Measurements from ENCODE around the gene DCTN2. TPM values are rescaled to one million over a fixed set of nuclear protein-coding genes. Genes with fewer than 3 reads are reported as not detected.

Gene DCTN2
- total and polyA plus RNA-seq, 2 donors (not counting 3 experiments of a cell fraction or from before 2014, with no cell fraction given): 146 to 161 TPM

GRCh38 chr12:57524814-57525614 lies 22.0 kb downstream of the DCTN2 start:
- dilution Hi-C loops (cut with MboI; ENCODE audit: extremely low pct_ligation_motif_present, low sequenced_read_pairs): no loop called here
- no peak for FAIRE-seq
- peaks cover 9 to 36% of the 10 kb centered on the region in 2 experiments for H3K36me3 ChIP-seq (ENCODE audit: control insufficient read depth in 2 of 2, extremely low read depth in 1 of 2, insufficient read depth in 2 of 2, low read length in 2 of 2)
- H3K27me3 ChIP-seq (ENCODE audit: control insufficient read depth in 2 of 2, insufficient read depth in 2 of 2, low read length in 2 of 2): no peaks in the 10 kb centered on the region
- H3K27ac ChIP-seq (ENCODE audit: insufficient read depth, low read depth, low read length): no peak overlapping the region
- no peak overlapping the region for H3K9ac ChIP-seq (replicated peaks; ENCODE audit: extremely low read depth, insufficient read depth, low read length)
- BruUV-seq (replicated peaks): no TSS peak
- H4K20me1 ChIP-seq (replicated peaks; ENCODE audit: control insufficient read depth, extremely low read depth, insufficient read depth, low read length): no peaks in the 10 kb centered on the region
- DNase-seq (ENCODE audit: low read depth, low spot score): no peak
- H3K9me1 ChIP-seq (replicated peaks; ENCODE audit: control insufficient read depth, extremely low read depth, insufficient read depth, low read length): no peaks in the 10 kb centered on the region
- no peaks in the 10 kb centered on the region for H3K9me3 ChIP-seq (replicated peaks; ENCODE audit: control insufficient read depth, insufficient read depth, low read length)
- TF ChIP-seq MAX (IDR thresholded peaks at IDR 0.05; ENCODE audit: insufficient read depth, insufficient read length) (no peak), EZH2 (IDR thresholded peaks at IDR 0.05; ENCODE audit: borderline replicate concordance, low read depth, low read length, severe bottlenecking) (no peak), CTCF (IDR thresholded peaks at IDR 0.05; ENCODE audit: extremely low read depth in 1 of 2, insufficient read depth in 1 of 2, low read depth in 1 of 2, low read length in 2 of 2) (no peak), POLR2AphosphoS5 (IDR thresholded peaks at IDR 0.05; ENCODE audit: insufficient read depth, low read depth, low read length) (no peak), FOS (IDR thresholded peaks at IDR 0.05; ENCODE audit: borderline replicate concordance, insufficient read depth, low read length) (no peak), JUN (IDR thresholded peaks at IDR 0.05; ENCODE audit: borderline replicate concordance, insufficient read depth, insufficient read length, low read depth) (no peak)
- H3K4me2 ChIP-seq (ENCODE audit: insufficient read depth, low read length): no peak overlapping the region
- H3K4me1 ChIP-seq (ENCODE audit: control insufficient read depth, extremely low read depth, insufficient read depth, low read length): peaks cover 25% of the 10 kb centered on the region
- H3K79me2 ChIP-seq (ENCODE audit: control insufficient read depth, insufficient read depth, low read length): peaks cover 22% of the 10 kb centered on the region
- H3K4me3 ChIP-seq (replicated peaks in 1 of 3; ENCODE audit: insufficient read depth in 1 of 3, low read depth in 1 of 3, low read length in 3 of 3): no peak overlapping the region
- CTCF ChIA-PET: interaction anchor here (1.2 to 1.5 kb wide), 3 partner anchors 14 to 108 kb away, joined by 4 to 6 read pairs (median 5); partner anchors contain the start of genes B4GALNT1 and DCTN2
- H2AFZ ChIP-seq (ENCODE audit: low read depth, low read length): no peak overlapping the region
- POLR2A ChIA-PET: no interaction called here
- intact Hi-C loops (cut with micrococcal nuclease): loop anchor here (5.0 kb wide), 1 partner anchor 38 kb away; the partner anchor contains the start of gene MARS1

Measured in endothelial cell of umbilical vein (primary cell).